Neuron (in vitro differentiated cells): ENCODE measurements around the gene MRPL39.

Experiments
- H2AFZ ChIP-seq: one replicate; pipeline ENCODE4 v1.6.1; 2013; ENCODE audit warnings: low read depth, mild to moderate bottlenecking, inconsistent platforms, low read length, moderate library complexity
- H3K27me3 ChIP-seq: one replicate; pipeline ENCODE4 v1.6.1; 2013; ENCODE audit warnings: low read length; ENCODE audit not compliant: insufficient read depth
- H3K36me3 ChIP-seq: one replicate; pipeline ENCODE4 v1.6.1; 2013; ENCODE audit warnings: low read length; ENCODE audit not compliant: insufficient read depth
- H3K4me1 ChIP-seq: one replicate; pipeline ENCODE4 v1.6.1; 2013; ENCODE audit warnings: low read length; ENCODE audit not compliant: insufficient read depth
- H3K4me3 ChIP-seq: 2 replicates; pipeline ENCODE4 v1.5.1; 2013; ENCODE audit warnings: mild to moderate bottlenecking, low read length, moderate library complexity
- H3K9me3 ChIP-seq: one replicate; pipeline ENCODE4 v1.6.1; 2013; ENCODE audit warnings: low read length

MRPL39 gene

DNA sequence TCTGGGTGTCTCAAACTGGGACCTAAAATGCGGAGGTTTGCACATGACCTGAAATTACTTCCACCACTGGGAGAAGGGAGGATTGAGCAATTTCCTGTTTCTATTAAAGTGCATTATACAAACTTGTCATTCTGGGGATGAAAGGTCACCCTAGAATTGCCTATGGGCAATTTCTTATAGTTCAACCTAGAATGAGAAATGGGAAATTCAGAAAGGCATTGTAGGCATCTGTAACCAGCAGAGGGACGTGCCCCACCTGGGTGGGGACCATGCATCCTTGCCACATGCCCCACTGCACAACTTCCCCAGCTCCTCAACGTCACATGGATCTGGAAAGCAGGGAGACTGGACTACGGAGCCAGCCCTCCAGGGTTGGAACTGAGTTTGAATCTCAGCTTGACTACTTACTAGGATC lies 47.0 kb downstream of the MRPL39 start:
- Histone ChIP-seq H3K27me3 (no peaks in the 10 kb centered on the region), H2AFZ (no peak overlapping the region), H3K36me3 (peaks cover 11% of the 10 kb centered on the region)

GRCh38 chr21:25559746-25560145 lies 47.5 kb downstream of the MRPL39 start:
- Histone ChIP-seq H3K36me3 (peaks cover 10% of the 10 kb centered on the region), H3K27me3 (no peaks in the 10 kb centered on the region), H3K9me3 (peaks cover 2% of the 10 kb centered on the region), H3K4me1 (no peaks in the 10 kb centered on the region), H2AFZ (no peak overlapping the region), H3K4me3 (no peak overlapping the region)

More for the DNA sequence above, 47.0 kb downstream of the MRPL39 start:
- Histone ChIP-seq H3K4me3 (no peak overlapping the region), H3K9me3 (peaks cover 2% of the 10 kb centered on the region), H3K4me1 (no peaks in the 10 kb centered on the region)

GRCh38 chr21:25558123-25558522 lies 49.2 kb downstream of the MRPL39 start:
- peaks cover 2% of the 10 kb centered on the region for H3K9me3 ChIP-seq
- no peak overlapping the region for H2AFZ ChIP-seq
- H3K4me3 ChIP-seq = no peak overlapping the region
- H3K36me3 ChIP-seq = peaks cover 2% of the 10 kb centered on the region
- H3K27me3 ChIP-seq = no peaks in the 10 kb centered on the region
- H3K4me1 ChIP-seq = no peaks in the 10 kb centered on the region

DNA sequence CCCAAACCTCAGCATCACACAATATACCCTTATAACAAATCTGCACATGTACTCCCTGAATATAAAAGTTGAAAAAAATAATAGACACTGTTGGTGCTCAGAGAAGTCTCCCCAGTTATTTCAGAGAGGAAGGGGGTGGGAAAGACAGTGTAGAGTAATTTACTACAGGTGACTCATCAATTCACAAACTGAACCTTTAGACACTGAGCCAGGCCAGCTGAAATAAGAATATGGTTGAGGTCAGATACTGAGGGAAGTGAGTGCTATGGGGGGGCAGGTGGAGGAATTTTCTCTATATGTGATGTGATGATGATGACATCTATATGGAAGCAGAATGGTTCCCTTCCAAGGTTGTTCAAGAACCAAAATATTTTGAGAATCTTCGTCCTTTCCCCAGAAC lies 50.1 kb downstream of the MRPL39 start:
- no peaks in the 10 kb centered on the region for H3K4me1 ChIP-seq
- no peaks in the 10 kb centered on the region for H3K27me3 ChIP-seq
- no peak overlapping the region for H3K4me3 ChIP-seq
- no peak overlapping the region for H2AFZ ChIP-seq
- H3K36me3 ChIP-seq = no peaks in the 10 kb centered on the region
- no peaks in the 10 kb centered on the region for H3K9me3 ChIP-seq

DNA sequence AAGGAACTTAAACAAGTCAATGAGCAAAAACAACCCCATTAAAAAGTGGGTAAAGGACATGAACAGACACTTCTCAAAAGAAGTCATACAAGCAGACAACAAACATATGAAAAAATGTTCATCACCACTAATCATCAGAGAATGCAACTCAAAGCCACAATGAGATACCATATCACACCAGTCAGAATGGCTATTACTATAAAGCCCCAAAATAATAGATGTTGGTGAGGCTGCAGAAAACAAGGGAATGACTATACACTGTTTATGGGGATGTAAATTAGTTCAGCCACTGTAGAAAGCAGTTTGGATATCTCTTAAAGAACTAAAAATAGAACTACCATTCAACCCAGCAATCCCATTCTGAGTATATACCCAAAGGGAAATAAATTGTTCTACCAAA lies 51.2 kb downstream of the MRPL39 start:
- Histone ChIP-seq H2AFZ (no peak overlapping the region), H3K36me3 (no peaks in the 10 kb centered on the region), H3K27me3 (no peaks in the 10 kb centered on the region), H3K4me3 (no peak overlapping the region), H3K4me1 (no peaks in the 10 kb centered on the region), H3K9me3 (no peaks in the 10 kb centered on the region)

- no peaks in the 10 kb centered on the region for H3K27me3 ChIP-seq
- no peak overlapping the region for H3K4me3 ChIP-seq
- no peak overlapping the region for H2AFZ ChIP-seq
- no peaks in the 10 kb centered on the region for H3K4me1 ChIP-seq
- no peaks in the 10 kb centered on the region for H3K36me3 ChIP-seq
- no peaks in the 10 kb centered on the region for H3K9me3 ChIP-seq
Measured at GRCh38 chr21:25555492-25555891, 51.8 kb downstream of the MRPL39 start.

DNA sequence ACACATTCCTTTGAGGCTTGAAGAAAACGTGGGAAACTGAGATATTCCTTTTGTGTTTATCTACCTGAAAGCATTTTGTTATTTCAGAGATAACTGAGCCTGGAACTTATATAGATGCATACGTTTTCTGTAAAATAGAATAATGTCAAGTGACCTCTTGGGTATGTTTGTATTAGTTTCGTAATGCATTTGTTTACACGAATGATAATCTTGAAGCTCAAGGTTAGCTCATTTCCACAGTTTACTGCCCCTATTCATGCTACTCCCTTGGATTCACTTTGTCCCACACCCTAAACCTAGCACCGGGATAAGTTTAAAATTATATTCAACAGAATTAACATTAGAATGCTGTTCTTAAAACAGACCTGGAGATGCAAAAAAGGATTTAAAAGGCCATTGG lies 54.4 kb downstream of the MRPL39 start:
- Histone ChIP-seq H3K36me3 (no peaks in the 10 kb centered on the region), H2AFZ (no peak overlapping the region)

GRCh38 chr21:25551569-25551968 lies 55.7 kb downstream of the MRPL39 start:
- Histone ChIP-seq H3K9me3 (no peaks in the 10 kb centered on the region), H3K27me3 (no peaks in the 10 kb centered on the region), H2AFZ (no peak overlapping the region), H3K36me3 (no peaks in the 10 kb centered on the region), H3K4me1 (no peaks in the 10 kb centered on the region), H3K4me3 (no peak overlapping the region)

More for the DNA sequence above, 54.4 kb downstream of the MRPL39 start:
- Histone ChIP-seq H3K4me3 (no peak overlapping the region), H3K27me3 (no peaks in the 10 kb centered on the region), H3K9me3 (no peaks in the 10 kb centered on the region), H3K4me1 (no peaks in the 10 kb centered on the region)

DNA sequence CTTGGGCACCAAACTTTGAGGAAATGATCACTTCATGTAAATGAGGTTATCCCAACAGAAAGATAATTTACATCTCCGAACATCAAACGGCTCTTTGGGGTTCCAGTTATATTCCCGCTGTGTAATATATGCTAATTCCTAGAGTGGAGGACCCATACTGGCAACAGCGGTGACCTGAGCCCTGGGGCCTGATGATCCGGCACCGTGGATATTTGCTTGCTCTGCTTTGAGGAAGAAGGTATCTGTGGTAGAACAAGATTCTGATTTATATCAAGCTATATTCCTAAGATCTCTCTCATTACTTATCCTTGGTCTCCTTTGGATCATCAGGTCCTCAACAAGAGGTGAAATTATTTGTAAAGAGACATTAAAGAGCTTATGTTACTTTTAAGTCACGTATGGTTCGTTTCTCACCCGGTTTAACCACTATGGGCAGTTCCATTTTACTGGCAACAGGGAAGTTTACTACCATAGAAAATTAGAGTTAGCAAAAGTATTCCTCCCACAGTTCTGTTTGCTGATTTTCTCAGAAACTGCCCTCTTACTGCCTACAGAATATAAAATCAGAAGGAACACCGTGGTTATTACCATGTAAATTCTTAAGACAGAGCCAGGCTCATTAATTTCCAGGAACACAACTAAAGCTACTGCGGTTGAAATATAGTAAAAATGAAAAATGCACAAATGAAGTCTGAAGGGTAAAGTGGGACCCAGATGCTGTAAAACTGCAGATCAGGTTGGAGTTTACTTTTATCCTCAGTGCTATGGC lies 56.7 kb downstream of the MRPL39 start:
- Histone ChIP-seq H3K27me3 (no peaks in the 10 kb centered on the region), H3K4me3 (no peak overlapping the region), H3K9me3 (no peaks in the 10 kb centered on the region), H2AFZ (no peak overlapping the region), H3K36me3 (no peaks in the 10 kb centered on the region), H3K4me1 (no peaks in the 10 kb centered on the region)

GRCh38 chr21:25541042-25541441 lies 66.2 kb downstream of the MRPL39 start:
- Histone ChIP-seq H3K4me3 (no peak overlapping the region), H2AFZ (no peak overlapping the region), H3K27me3 (no peaks in the 10 kb centered on the region), H3K4me1 (no peaks in the 10 kb centered on the region), H3K36me3 (peaks cover 3% of the 10 kb centered on the region), H3K9me3 (peaks cover 4% of the 10 kb centered on the region)

DNA sequence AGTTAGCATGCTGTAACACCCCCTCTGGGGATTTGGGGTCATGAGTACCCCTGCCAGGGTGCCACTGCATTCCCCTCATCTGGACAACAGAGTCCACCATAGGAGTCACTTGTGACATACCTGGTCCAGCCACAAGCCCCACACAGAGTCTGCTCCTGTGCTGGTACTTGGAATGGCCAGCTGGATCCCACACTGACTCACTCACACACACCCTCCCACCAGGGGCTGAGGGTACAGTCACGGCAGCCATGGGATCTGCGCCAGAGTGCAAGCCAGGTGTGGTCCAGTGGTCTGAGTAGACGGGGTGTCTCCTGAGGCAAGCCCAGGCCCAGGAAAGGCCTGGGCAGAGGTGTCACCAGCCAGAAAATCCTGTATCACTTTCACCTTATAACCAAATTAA lies 67.7 kb downstream of the MRPL39 start:
- Histone ChIP-seq H3K4me3 (no peak overlapping the region), H3K27me3 (no peaks in the 10 kb centered on the region), H3K4me1 (no peaks in the 10 kb centered on the region), H2AFZ (no peak overlapping the region), H3K36me3 (peaks cover 3% of the 10 kb centered on the region), H3K9me3 (peaks cover 4% of the 10 kb centered on the region)

DNA sequence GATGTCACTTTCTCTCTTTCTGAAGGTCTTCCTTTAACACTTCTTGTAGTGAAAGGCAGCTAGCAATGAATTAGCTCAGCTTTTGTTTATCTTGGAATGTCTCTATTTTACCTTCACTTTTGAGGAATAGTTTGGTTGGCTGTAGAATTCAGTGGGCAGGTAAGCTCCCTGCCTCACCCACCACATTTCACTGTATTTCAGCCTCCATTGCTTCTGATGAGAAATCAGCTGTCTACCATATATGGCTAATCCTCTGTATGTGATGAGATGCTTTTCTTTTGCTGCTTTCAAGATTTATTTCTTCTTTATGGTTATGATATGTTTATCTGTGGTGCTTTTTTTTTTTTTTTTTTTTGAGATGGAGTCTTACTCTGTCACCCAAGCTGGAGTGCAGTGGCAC lies 70.1 kb downstream of the MRPL39 start:
- Histone ChIP-seq H3K36me3 (peaks cover 3% of the 10 kb centered on the region), H3K4me3 (no peak overlapping the region), H3K27me3 (no peaks in the 10 kb centered on the region), H2AFZ (no peak overlapping the region), H3K9me3 (no peaks in the 10 kb centered on the region), H3K4me1 (no peaks in the 10 kb centered on the region)

- Histone ChIP-seq H3K27me3 (no peaks in the 10 kb centered on the region), H3K4me1 (no peaks in the 10 kb centered on the region), H3K36me3 (peaks cover 3% of the 10 kb centered on the region), H3K9me3 (no peaks in the 10 kb centered on the region), H2AFZ (no peak overlapping the region), H3K4me3 (no peak overlapping the region)
Measured at GRCh38 chr21:25536752-25537151, 70.5 kb downstream of the MRPL39 start.

- Histone ChIP-seq H3K9me3 (no peaks in the 10 kb centered on the region), H3K4me1 (no peaks in the 10 kb centered on the region), H2AFZ (no peak overlapping the region), H3K27me3 (no peaks in the 10 kb centered on the region), H3K4me3 (no peak overlapping the region), H3K36me3 (peaks cover 3% of the 10 kb centered on the region)
Measured at GRCh38 chr21:25535849-25536248, 71.4 kb downstream of the MRPL39 start.
